ENCODE results near the gene CYRIA. TPM values are rescaled to one million over a fixed set of nuclear protein-coding genes. Genes with fewer than 3 reads are reported as not detected.

The CYRIA gene
- total and polyA plus RNA-seq, 8 donors = 11.6 to 21.3 (median 15.3) TPM

GRCh38 chr2:16707014-16707623, 41.5 kb upstream of the CYRIA start:
- Histone ChIP-seq H3K4me1 (no peaks in the 10 kb centered on the region), H3K36me3 (no peaks in the 10 kb centered on the region), H3K27ac (no peak overlapping the region), H3K27me3 (no peaks in the 10 kb centered on the region), H3K4me3 (no peak overlapping the region), H3K9me3 (no peaks in the 10 kb centered on the region)
- ATAC-seq = no peak
- DNase-seq = no peak
- intact Hi-C loops (cut with DNase I) = no loop called here
- no peak for TF ChIP-seq CTCF (IDR thresholded peaks at IDR 0.05)

DNA sequence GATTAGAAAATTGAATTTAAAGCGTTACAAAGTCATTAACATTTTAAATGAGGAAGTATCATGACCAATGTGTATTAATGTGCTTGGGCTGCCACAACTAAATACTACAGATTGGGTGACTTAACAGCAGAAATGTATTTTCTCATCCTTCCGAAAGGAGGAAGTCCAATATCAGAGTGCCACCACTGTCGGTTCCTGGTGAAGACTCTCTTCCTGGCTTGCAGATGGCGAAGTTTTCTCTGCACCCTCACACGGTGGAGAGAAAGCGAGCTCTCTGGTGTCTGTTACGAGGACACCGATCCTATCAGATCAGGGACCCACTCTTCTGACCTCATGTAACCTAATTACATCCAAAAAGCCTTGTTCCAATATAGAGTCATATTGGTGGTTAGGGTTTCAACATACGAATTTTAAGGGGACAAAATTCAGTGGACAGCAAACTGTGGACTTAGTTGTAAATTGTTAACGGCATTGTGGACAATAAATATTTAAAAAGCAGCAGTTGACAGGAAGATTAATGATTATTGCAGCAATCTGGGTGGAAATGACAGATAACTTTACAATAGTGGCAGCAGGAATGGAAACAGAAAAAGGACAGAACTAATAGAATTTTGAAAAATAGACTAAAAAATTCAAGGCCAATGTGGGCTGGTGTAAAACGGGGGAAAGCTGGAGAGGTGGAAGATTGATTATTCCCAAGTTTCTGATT, 35.1 kb upstream of the CYRIA start:
- intact Hi-C loops (cut with DNase I) = no loop called here
- TF ChIP-seq CTCF (IDR thresholded peaks at IDR 0.05) = no peak
- Histone ChIP-seq H3K27ac (no peak overlapping the region), H3K4me1 (no peaks in the 10 kb centered on the region), H3K27me3 (no peaks in the 10 kb centered on the region), H3K4me3 (no peak overlapping the region), H3K9me3 (peaks cover 0 to 5% of the 10 kb centered on the region in 2 donors), H3K36me3 (no peaks in the 10 kb centered on the region)
- ATAC-seq (no peak), DNase-seq (no peak)

GRCh38 chr2:16693854-16694253, 28.2 kb upstream of the CYRIA start:
- no peaks in the 10 kb centered on the region for H3K27me3 ChIP-seq
- no peaks in the 10 kb centered on the region for H3K4me1 ChIP-seq
- H3K4me3 ChIP-seq = no peak overlapping the region
- peaks cover 0 to 5% of the 10 kb centered on the region in 2 donors for H3K9me3 ChIP-seq
- no peak for ATAC-seq
- no peak overlapping the region for H3K27ac ChIP-seq
- no peaks in the 10 kb centered on the region for H3K36me3 ChIP-seq
- DNase-seq = no peak
- no peak for TF ChIP-seq CTCF (IDR thresholded peaks at IDR 0.05)
- intact Hi-C loops (cut with DNase I) = no loop called here

DNA sequence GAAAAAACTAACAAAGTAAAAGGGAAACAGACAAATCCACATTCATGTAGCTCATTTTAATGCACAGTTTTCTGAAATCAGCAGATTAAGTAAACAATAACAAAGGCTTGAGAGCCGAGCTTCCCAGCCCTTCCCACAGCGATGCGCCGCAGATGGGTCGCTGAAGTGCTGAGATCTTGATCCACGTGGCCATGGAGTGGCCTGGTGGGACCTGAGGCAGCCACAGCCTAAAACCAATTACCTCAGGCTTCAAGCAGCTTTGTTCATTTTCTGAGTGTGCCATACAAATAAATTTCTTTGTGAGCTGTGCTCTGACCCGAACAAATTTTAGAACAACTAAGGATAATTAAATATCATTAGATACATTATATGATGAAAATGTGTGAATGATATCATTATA, 25.6 kb upstream of the CYRIA start:
- H3K9me3 ChIP-seq = no peaks in the 10 kb centered on the region
- DNase-seq (no peak), ATAC-seq (no peak)
- no peak overlapping the region for H3K27ac ChIP-seq
- no peaks in the 10 kb centered on the region for H3K27me3 ChIP-seq
- H3K36me3 ChIP-seq = no peaks in the 10 kb centered on the region
- no peak for TF ChIP-seq CTCF (IDR thresholded peaks at IDR 0.05)
- intact Hi-C loops (cut with DNase I) = no loop called here
- H3K4me1 ChIP-seq = no peaks in the 10 kb centered on the region
- H3K4me3 ChIP-seq = no peak overlapping the region

- TF ChIP-seq CTCF (IDR thresholded peaks at IDR 0.05) = no peak
- Histone ChIP-seq H3K4me1 (no peaks in the 10 kb centered on the region), H3K27me3 (no peaks in the 10 kb centered on the region), H3K4me3 (no peak overlapping the region), H3K27ac (no peak overlapping the region), H3K36me3 (no peaks in the 10 kb centered on the region), H3K9me3 (no peaks in the 10 kb centered on the region)
- intact Hi-C loops (cut with DNase I) = no loop called here
- DNase-seq (no peak), ATAC-seq (no peak)
These were observed 22.3 kb upstream of the CYRIA start for GRCh38 chr2:16687955-16688354.

All from left lung (tissue), 10 donors.